ENCODE measurements around the gene MTX3.

MTX3 gene

DNA sequence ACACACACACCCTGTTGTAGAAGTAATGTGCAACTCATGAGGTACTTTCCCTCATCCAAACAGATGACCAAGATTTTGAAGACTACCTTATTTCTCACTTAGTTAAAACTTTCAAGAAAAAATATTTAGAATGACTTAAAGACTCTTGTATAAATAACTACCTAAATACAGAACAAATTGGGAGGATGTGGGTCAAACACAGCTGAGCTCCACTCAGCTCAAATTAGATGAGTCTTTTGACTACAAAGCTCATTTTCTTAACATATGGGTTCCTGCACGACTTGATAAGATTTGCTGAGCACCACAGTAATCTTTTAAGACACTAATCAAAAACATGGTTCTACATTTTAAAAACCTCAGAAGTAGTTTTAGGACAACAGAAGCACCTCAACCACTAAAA, 8.9 kb downstream of the MTX3 start:
- no peak for DNase-seq

- DNase-seq, result no peak
Measured at GRCh38 chr5:79976759-79977515, 14.1 kb downstream of the MTX3 start.

- DNase-seq, result no peak
Measured at GRCh38 chr5:79975422-79975821, 15.6 kb downstream of the MTX3 start.

GRCh38 chr5:79974886-79975285, 16.2 kb downstream of the MTX3 start:
- DNase-seq, result no peak

- no peak for DNase-seq
Measured at GRCh38 chr5:79973996-79974395, 17.1 kb downstream of the MTX3 start.

- no peak for DNase-seq
Measured at GRCh38 chr5:79973511-79973910, 17.6 kb downstream of the MTX3 start.

- DNase-seq, result no peak
Measured at GRCh38 chr5:79971156-79971555, 19.9 kb downstream of the MTX3 start.

GRCh38 chr5:79966448-79966847, 24.6 kb downstream of the MTX3 start:
- no peak for DNase-seq

- no peak for DNase-seq
Measured at GRCh38 chr5:79964136-79964535, 26.9 kb downstream of the MTX3 start.

- DNase-seq, result no peak
Measured at GRCh38 chr5:79963261-79964061, 27.6 kb downstream of the MTX3 start.

DNA sequence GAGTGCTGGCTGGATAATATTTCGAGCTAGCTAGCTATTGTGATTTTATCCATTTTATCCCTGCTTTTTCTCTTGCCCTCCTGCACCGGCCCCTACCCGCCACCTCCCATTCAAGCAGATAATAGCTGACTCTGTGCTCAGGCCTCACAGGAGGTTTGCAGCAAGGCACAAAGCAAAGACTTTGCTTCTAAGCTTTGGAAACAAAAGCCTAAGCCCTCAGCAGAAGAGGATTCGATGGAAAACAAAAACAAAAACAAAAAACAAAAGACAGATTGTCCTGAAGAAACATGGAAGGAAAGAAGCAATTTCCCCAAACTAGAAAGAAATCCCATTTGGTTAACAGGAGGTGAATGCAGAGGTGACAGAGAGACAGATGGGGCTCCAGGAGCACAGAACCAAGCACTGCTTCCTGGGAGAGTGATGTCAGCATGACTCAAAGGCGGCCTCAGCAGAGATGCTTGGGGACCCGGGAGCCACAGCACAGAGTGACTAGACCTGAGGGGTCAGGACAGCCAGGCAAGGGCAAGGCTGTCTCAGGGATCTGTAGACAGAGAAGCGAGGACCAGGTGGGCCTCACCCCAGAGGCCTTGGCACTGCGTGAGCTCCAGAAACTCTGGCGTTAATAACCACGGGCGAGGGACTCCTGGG, 28.4 kb downstream of the MTX3 start:
- peak; percentile 16 for DNase-seq

DNA sequence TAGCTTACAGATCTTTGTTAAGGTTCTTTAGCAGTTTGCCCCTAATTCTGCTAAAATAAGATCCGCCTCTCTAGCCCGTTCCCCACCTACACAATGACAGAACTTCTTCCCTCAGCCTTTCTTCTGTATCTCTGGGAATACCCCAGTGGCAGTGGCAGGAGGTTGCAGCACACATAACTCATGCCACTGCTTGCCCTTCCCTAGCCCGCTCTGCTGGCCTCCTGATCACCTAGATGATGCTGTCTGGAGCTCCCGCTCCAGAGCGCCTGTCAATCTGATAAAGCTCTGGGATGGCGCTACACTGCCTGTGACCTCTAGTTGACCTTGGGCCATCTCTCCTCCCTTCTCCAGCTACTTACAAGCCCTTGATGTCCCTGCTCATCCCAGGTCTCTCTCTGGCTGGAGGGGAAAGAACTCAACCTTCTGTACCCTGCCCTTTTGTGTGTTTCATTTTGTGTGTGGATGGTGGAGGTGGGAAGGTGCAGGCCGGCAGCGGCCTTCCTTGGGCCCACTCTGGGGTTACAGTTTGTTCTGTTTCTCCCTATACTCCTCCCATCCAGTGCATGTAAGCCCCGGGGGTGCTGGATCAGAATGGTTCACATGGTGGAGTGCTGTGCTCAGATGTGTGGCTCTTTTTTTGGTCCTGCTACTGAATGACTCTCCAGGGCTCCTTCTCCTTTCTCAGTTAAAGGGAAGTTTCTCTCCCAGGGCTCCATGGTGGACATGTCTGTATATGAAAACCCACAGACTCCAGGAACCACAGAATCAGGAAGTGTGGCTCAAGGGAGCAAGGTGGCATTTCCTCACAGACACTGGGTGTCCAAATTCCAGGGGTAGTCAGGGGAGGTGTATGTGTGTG, 29.1 kb downstream of the MTX3 start:
- no peak for DNase-seq

GRCh38 chr5:79959407-79959806, 31.7 kb downstream of the MTX3 start:
- no peak for DNase-seq

DNA sequence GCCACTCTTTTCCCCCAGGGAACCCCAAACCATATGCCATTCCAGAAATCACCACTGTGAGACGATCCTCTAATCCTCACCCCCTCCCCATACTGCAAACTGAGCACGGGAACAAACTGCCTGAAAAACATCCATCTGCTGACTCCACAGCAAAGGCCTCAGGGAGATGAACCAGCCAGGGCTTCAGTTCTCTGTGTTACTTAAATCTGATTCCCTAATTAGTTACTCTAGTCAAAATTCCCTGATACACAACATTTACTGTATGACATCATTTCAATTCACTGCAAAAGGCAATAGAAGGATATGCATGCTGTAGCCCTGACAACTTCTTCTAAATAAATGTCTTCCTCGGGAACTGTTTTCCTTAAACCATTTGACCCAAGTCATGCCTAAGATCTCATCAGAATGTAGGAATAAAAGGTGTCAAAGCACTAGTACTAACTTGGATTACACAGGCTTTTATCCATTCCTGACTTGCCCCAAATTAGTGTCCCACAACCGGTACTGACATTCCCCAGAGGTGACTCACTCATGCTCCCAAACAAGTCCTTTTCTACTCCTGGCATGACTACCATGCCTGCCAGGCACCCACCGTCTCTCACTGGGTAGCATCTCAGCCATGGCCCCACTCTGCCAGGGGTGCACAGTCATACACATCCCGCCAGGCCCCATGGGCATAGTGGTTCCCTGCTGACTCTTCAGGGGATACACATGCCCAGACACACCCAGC, 35.0 kb downstream of the MTX3 start:
- DNase-seq, result no peak

- DNase-seq, result no peak
Measured at GRCh38 chr5:79955356-79955895, 35.6 kb downstream of the MTX3 start.

GRCh38 chr5:79954620-79955019, 36.4 kb downstream of the MTX3 start:
- no peak for DNase-seq

- no peak for DNase-seq
Measured at GRCh38 chr5:79947567-79947966, 43.5 kb downstream of the MTX3 start.

GRCh38 chr5:79938468-79938867, 52.6 kb downstream of the MTX3 start:
- DNase-seq, result no peak

DNA sequence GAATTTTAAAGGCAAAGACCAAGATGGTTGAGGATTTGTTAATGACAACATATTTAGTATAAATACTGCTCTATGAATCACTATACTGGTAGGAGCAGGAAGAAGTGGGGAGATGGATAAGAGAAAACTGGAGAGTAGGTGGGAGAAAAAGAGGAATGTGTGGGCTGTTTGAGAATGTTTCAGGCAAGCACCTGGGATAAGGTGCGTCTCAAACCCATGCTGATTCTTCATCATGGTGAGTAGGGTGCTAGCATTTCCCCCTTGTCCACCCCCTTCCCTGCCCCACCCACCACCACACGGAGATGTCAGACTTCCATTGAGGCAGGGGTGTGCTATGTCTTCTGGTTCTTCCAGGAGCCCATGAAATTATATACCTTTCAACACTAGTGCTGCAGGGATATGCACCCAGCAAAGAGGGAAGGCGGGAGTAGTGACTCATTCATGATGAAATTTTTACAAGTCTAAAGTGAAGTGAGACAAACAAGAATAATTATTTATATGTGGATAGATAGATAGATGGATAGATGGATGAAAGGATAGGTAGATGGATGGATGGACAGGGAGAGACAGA, 54.3 kb downstream of the MTX3 start:
- DNase-seq, result no peak

DNA sequence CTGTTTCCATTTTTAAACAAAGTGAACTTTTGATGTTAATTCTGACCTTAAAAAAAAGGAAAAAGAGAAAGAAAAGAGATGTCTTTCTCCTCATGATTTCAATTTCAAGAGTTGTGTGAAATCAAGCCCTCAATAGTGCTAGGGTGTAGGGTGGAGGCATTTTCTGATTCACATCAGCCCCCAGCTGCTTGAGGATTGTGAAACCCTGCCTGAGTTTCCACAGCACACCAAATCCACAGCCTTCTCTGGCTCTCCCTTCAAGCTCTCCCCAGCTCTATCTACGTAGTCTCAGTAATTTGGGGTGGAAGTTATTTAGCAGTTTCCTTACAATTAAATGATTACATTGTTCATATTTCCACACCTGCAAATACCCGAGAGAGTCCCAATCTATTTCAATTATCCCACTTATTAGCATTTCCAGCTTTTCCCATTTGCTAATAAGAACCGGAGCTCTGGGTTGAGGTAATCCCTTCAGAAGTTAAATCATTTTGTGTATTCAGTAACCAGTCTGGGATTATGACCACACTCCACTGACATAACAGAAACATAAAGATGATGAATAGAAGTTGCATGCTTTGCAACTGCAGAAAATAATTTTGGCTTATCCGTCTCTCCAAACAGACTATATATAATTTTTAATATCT, 54.9 kb downstream of the MTX3 start:
- no peak for DNase-seq

DNA sequence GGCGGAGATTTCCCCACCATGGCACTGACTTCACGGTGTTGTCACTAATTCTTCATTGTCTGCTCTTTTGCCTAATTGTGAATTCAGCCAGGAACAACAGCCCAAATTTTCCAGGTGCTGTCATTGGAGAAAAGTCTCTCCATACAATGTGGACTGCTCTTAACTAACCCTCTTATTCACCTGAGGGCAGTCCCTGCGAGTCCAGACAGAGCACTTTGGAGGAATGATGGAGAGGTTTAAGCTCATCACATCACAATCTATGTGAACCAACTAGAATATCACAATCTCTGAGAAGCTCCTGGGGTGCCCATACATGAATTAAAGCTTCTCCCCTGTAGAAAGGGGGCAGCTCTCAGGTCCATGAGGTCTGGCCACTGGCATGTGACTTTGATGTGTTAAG, 56.4 kb downstream of the MTX3 start:
- no peak for DNase-seq

All from stimulated activated CD4-positive, alpha-beta T cell treated with anti-CD3 and anti-CD28 coated beads, Interleukin-4, amount 100 ng/mL, for 1 hour (primary cell).